ENCODE results near the gene DENND1A.

DENND1A gene

GRCh38 chr9:123480096-123480495 lies 449.8 kb downstream of the DENND1A start:
- DNase-seq = no peak

GRCh38 chr9:123478967-123479602 lies 450.8 kb downstream of the DENND1A start:
- no peak for DNase-seq

GRCh38 chr9:123478160-123478559 lies 451.8 kb downstream of the DENND1A start:
- DNase-seq = no peak

GRCh38 chr9:123475407-123475806 lies 454.5 kb downstream of the DENND1A start:
- no peak for DNase-seq

GRCh38 chr9:123472862-123473614 lies 456.9 kb downstream of the DENND1A start:
- no peak for DNase-seq

- no peak for DNase-seq
Measured at GRCh38 chr9:123471843-123472570, 457.9 kb downstream of the DENND1A start.

- no peak for DNase-seq
Measured at GRCh38 chr9:123470991-123471770, 458.7 kb downstream of the DENND1A start.

- DNase-seq = no peak
Measured at GRCh38 chr9:123470121-123470782, 459.7 kb downstream of the DENND1A start.

GRCh38 chr9:123469282-123469681 lies 460.6 kb downstream of the DENND1A start:
- no peak for DNase-seq

- no peak for DNase-seq
Measured at GRCh38 chr9:123468541-123468940, 461.4 kb downstream of the DENND1A start.

GRCh38 chr9:123465304-123465703 lies 464.6 kb downstream of the DENND1A start:
- no peak for DNase-seq

- peak; percentile 54 for DNase-seq
Measured at GRCh38 chr9:123460091-123460490, 469.8 kb downstream of the DENND1A start.

- no peak for DNase-seq
Measured at GRCh38 chr9:123457583-123457982, 472.3 kb downstream of the DENND1A start.

GRCh38 chr9:123456011-123456410 lies 473.9 kb downstream of the DENND1A start:
- DNase-seq = no peak

GRCh38 chr9:123455187-123455586 lies 474.7 kb downstream of the DENND1A start:
- DNase-seq = no peak

GRCh38 chr9:123454361-123454760 lies 475.6 kb downstream of the DENND1A start:
- no peak for DNase-seq

- DNase-seq = no peak
Measured at GRCh38 chr9:123453831-123454321, 476.1 kb downstream of the DENND1A start.

GRCh38 chr9:123453076-123453667 lies 476.8 kb downstream of the DENND1A start:
- DNase-seq = peak; percentile 38

GRCh38 chr9:123450996-123451395 lies 478.9 kb downstream of the DENND1A start:
- DNase-seq = no peak

- no peak for DNase-seq
Measured at GRCh38 chr9:123450098-123450770, 479.7 kb downstream of the DENND1A start.

GRCh38 chr9:123447934-123448646 lies 481.8 kb downstream of the DENND1A start:
- no peak for DNase-seq

All from islet precursor cell (in vitro differentiated cells).